Endothelial cell of umbilical vein (primary cell): ENCODE measurements around the gene C14orf132. TPM values are rescaled to one million over a fixed set of nuclear protein-coding genes. Genes with fewer than 3 reads are reported as not detected.

Source experiments
- BruUV-seq: library from RNA; stranded (reverse); fragments of 400-500 nt; replicated peaks from 2 replicates; lab custom pipeline; 2021; lab: Mats Ljungman, UMichigan
- CTCF ChIA-PET: fragments of 300-600, 350-600 bp; sonication (Branson Sonifier 250); formaldehyde crosslinking; loops from one replicate; lab custom pipeline; 2021; ENCODE audit warnings: antibody characterized with exemption, inconsistent platforms; lab: Charles Lee
- POLR2A ChIA-PET: fragments of 300-600, 350-600 bp; sonication (Branson Sonifier 250); formaldehyde crosslinking; loops from one replicate; lab custom pipeline; 2021; ENCODE audit warnings: antibody characterized with exemption, inconsistent platforms; lab: Charles Lee
- DNase-seq: peaks from one replicate; pipeline ENCODE4 v3.0.0-alpha.2; 2011; ENCODE audit warnings: low read depth, low spot score
- FAIRE-seq: peaks from 2 replicates; lab custom pipeline; 2011; peaks lifted over from hg19 to GRCh38; lab: Jason Lieb, UNC
- H2AFZ ChIP-seq: 2 replicates; pipeline ENCODE4 v1.6.0; 2012; ENCODE audit warnings: low read depth, low read length, control low read depth, inconsistent platforms
- H3K27ac ChIP-seq: 2 replicates; pipeline ENCODE4 v1.5.1; 2011; ENCODE audit warnings: low read depth, mild to moderate bottlenecking, control low read depth, low read length, moderate library complexity; ENCODE audit not compliant: insufficient read depth
- H3K27me3 ChIP-seq, 2 experiments: 2 replicates each; pipeline versions ENCODE4 v1.6.0 to v1.6.1; 2011; ENCODE audit warnings: low read length in 2 of 2, mixed read lengths in 1 of 2; ENCODE audit not compliant: control insufficient read depth in 2 of 2, insufficient read depth in 2 of 2
- H3K36me3 ChIP-seq, 2 experiments: 2 replicates in 1 of 2; 3 replicates in 1 of 2; pipeline ENCODE4 v1.5.1; 2011; ENCODE audit warnings: low read length in 2 of 2, mild to moderate bottlenecking in 1 of 2, moderate library complexity in 1 of 2; ENCODE audit not compliant: control insufficient read depth in 2 of 2, insufficient read depth in 2 of 2; ENCODE audit errors: extremely low read depth in 1 of 2
- H3K4me1 ChIP-seq: 3 replicates; pipeline ENCODE4 v1.5.1; 2011; ENCODE audit warnings: mild to moderate bottlenecking, low read length; ENCODE audit not compliant: control insufficient read depth, insufficient read depth; ENCODE audit errors: extremely low read depth
- H3K4me2 ChIP-seq: 2 replicates; pipeline ENCODE4 v1.6.1; 2011; ENCODE audit warnings: low read length, control low read depth, mixed read lengths; ENCODE audit not compliant: insufficient read depth
- H3K4me3 ChIP-seq, 3 experiments: fragments of 200-600 bp in 1 of 3; sonication (generic), shearing (Covaris generic) in 1 of 3; replicated peaks in 1 of 3; 2 replicates each; pipeline ENCODE4 v1.5.1; 2011 to 2016; ENCODE audit warnings: control low read depth in 3 of 3, low read length in 3 of 3, mild to moderate bottlenecking in 2 of 3, inconsistent platforms in 1 of 3, low read depth in 1 of 3, moderate library complexity in 1 of 3; ENCODE audit not compliant: insufficient read depth in 1 of 3
- H3K79me2 ChIP-seq: 2 replicates; pipeline ENCODE4 v1.6.0; 2012; ENCODE audit warnings: low read length, inconsistent platforms; ENCODE audit not compliant: control insufficient read depth, insufficient read depth
- H3K9ac ChIP-seq: replicated peaks from 2 replicates; pipeline ENCODE3; 2011; ENCODE audit warnings: low read length, control low read depth; ENCODE audit not compliant: insufficient read depth; ENCODE audit errors: extremely low read depth
- H3K9me1 ChIP-seq: replicated peaks from 3 replicates; pipeline ENCODE4 v1.6.0; 2011; ENCODE audit warnings: mild to moderate bottlenecking, low read length; ENCODE audit not compliant: control insufficient read depth, insufficient read depth; ENCODE audit errors: extremely low read depth
- H3K9me3 ChIP-seq: replicated peaks from 2 replicates; pipeline ENCODE4 v1.5.1; 2012; ENCODE audit warnings: low read length, inconsistent platforms; ENCODE audit not compliant: control insufficient read depth, insufficient read depth
- H4K20me1 ChIP-seq: replicated peaks from 2 replicates; pipeline ENCODE3; 2011; ENCODE audit warnings: mild to moderate bottlenecking, low read length; ENCODE audit not compliant: control insufficient read depth, insufficient read depth; ENCODE audit errors: extremely low read depth
- EZH2 ChIP-seq: IDR thresholded peaks from 2 replicates; pipeline ENCODE4 v1.6.1; 2012; ENCODE audit warnings: borderline replicate concordance, low read depth, mild to moderate bottlenecking, moderate library complexity, low read length, inconsistent platforms; ENCODE audit not compliant: severe bottlenecking
- FOS ChIP-seq: IDR thresholded peaks from 2 replicates; pipeline ENCODE4 v1.6.1; 2011; ENCODE audit warnings: mild to moderate bottlenecking, low read length, moderate library complexity, borderline replicate concordance; ENCODE audit not compliant: insufficient read depth
- GATA2 ChIP-seq: IDR thresholded peaks from 2 replicates; pipeline ENCODE4 v1.7.0; 2011; ENCODE audit warnings: low read depth, mild to moderate bottlenecking, moderate library complexity, mixed read lengths, low read length; ENCODE audit not compliant: insufficient read length, insufficient read depth
- JUN ChIP-seq: IDR thresholded peaks from 2 replicates; pipeline ENCODE4 v1.6.1; 2011; ENCODE audit warnings: borderline replicate concordance, low read depth; ENCODE audit not compliant: insufficient read length, insufficient read depth
- MAX ChIP-seq: IDR thresholded peaks from 2 replicates; pipeline ENCODE4 v1.6.1; 2011; ENCODE audit not compliant: insufficient read depth, insufficient read length
- MYC ChIP-seq: IDR thresholded peaks from one replicate; pipeline ENCODE4 v1.6.1; 2011; ENCODE audit warnings: mild to moderate bottlenecking, low read depth, low read length
- POLR2A ChIP-seq: IDR thresholded peaks from 2 replicates; pipeline ENCODE4 v1.6.1; 2012; ENCODE audit warnings: low read depth, mild to moderate bottlenecking, control low read depth, low read length
- POLR2AphosphoS5 ChIP-seq: IDR thresholded peaks from 2 replicates; pipeline ENCODE4 v1.6.1; 2012; ENCODE audit warnings: low read depth, mild to moderate bottlenecking, control low read depth, low read length, moderate library complexity; ENCODE audit not compliant: insufficient read depth
- dilution Hi-C: fragments of 300-500 bp; cut with MboI; formaldehyde crosslinking; loops from one replicate; pipeline ENCODE4 v1.15.0; 2019; ENCODE audit warnings: low sequenced_read_pairs; ENCODE audit not compliant: extremely low pct_ligation_motif_present
- intact Hi-C: fragments of 100-400 bp; cut with micrococcal nuclease; formaldehyde crosslinking; loops from one replicate; pipeline ENCODE4 v1.10.0; 2022
- polyA plus RNA-seq, 4 experiments: library from polyadenylated mRNA; depleted of rRNA in 3 of 4; stranded (reverse) in 3 of 4; unstranded in 1 of 4; fragments of >200 nt; gene quantifications; 2 replicates each; pipeline versions ENCODE4 v1.2.1 to v1.2.3, GENCODE V29; 2011 to 2012; ENCODE audit warnings: missing spikeins in 1 of 4
- total RNA-seq: library from RNA; stranded (reverse); gene quantifications from 2 replicates; pipeline ENCODE4 v1.2.3, GENCODE V29; 2021
- TF ChIP-seq, protein P1 (sequence below), 2 donors: IDR thresholded peaks; 1 replicate in 1 of 2; 2 replicates in 1 of 2; pipeline ENCODE4 v1.5.1; 2011; ENCODE audit warnings: low read length in 2 of 2, mild to moderate bottlenecking in 2 of 2, moderate library complexity in 2 of 2, control low read depth in 1 of 2, inconsistent platforms in 1 of 2, low read depth in 1 of 2; ENCODE audit not compliant: insufficient read depth in 1 of 2; ENCODE audit errors: extremely low read depth in 1 of 2

C14orf132 gene
- total and polyA plus RNA-seq, 2 donors (not counting 3 experiments of a cell fraction or from before 2014, with no cell fraction given) = 3.2 to 7.6 TPM

DNA sequence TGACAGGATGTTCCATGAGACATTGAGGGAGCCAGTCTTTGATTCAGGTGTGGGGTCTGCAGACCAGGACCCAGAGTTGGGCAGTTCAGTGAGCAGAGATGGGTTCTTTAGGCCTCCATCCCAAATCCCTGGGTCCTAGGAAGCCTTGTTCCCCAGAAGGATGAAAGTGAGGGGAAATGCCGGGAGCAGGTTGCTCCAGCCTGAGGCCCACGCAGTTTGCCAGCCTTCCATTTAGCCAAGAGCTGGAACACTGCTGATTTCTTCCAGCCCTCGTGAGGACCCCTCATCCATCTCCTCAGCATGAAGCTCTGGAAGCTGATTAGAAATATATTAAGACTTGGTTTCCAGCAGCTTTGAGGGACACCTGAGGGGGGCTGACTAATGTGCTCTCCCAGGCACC is 12.1 kb downstream of the C14orf132 start:
- H3K4me1 ChIP-seq = no peaks in the 10 kb centered on the region
- intact Hi-C loops (no loop called here), dilution Hi-C loops (no loop called here)
- no peaks in the 10 kb centered on the region for H3K36me3 ChIP-seq
- no peaks in the 10 kb centered on the region for H3K27me3 ChIP-seq
- H4K20me1 ChIP-seq = no peaks in the 10 kb centered on the region
- DNase-seq = no peak
- ChIA-PET POLR2A (no interaction called here), CTCF (no interaction called here)
- no peak overlapping the region for H3K9ac ChIP-seq
- no peak overlapping the region for H3K27ac ChIP-seq
- no peaks in the 10 kb centered on the region for H3K9me1 ChIP-seq
- no peak for TF ChIP-seq POLR2AphosphoS5
- TF ChIP-seq POLR2A = no peak
- no peak overlapping the region for H3K4me2 ChIP-seq
- H3K4me3 ChIP-seq = no peak overlapping the region
- no TSS peak for BruUV-seq
- H3K79me2 ChIP-seq = no peaks in the 10 kb centered on the region
- no peak for FAIRE-seq
- no peak overlapping the region for H2AFZ ChIP-seq
- H3K9me3 ChIP-seq = no peaks in the 10 kb centered on the region

GRCh38 chr14:96051642-96052540 is 12.7 kb downstream of the C14orf132 start:
- dilution Hi-C loops = no loop called here
- FAIRE-seq = no peak

More at GRCh38 chr14:96051642-96052540, 12.7 kb downstream of the C14orf132 start:
- CTCF ChIA-PET = no interaction called here
- no peak overlapping the region for H3K4me3 ChIP-seq
- no peak overlapping the region for H3K9ac ChIP-seq
- intact Hi-C loops = no loop called here
- no peak for TF ChIP-seq MAX
- no peak for TF ChIP-seq EZH2
- no peak for TF ChIP-seq MYC
- TF ChIP-seq, protein P1, sequence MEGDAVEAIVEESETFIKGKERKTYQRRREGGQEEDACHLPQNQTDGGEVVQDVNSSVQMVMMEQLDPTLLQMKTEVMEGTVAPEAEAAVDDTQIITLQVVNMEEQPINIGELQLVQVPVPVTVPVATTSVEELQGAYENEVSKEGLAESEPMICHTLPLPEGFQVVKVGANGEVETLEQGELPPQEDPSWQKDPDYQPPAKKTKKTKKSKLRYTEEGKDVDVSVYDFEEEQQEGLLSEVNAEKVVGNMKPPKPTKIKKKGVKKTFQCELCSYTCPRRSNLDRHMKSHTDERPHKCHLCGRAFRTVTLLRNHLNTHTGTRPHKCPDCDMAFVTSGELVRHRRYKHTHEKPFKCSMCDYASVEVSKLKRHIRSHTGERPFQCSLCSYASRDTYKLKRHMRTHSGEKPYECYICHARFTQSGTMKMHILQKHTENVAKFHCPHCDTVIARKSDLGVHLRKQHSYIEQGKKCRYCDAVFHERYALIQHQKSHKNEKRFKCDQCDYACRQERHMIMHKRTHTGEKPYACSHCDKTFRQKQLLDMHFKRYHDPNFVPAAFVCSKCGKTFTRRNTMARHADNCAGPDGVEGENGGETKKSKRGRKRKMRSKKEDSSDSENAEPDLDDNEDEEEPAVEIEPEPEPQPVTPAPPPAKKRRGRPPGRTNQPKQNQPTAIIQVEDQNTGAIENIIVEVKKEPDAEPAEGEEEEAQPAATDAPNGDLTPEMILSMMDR (IDR thresholded peaks at IDR 0.05; ENCODE audit: extremely low read depth in 1 of 2, insufficient read depth in 1 of 2, low read depth in 1 of 2, low read length in 2 of 2) = no peak
- TF ChIP-seq POLR2AphosphoS5 = no peak
- TF ChIP-seq JUN = no peak
- no peak for TF ChIP-seq GATA2
- TF ChIP-seq POLR2A = no peak
- TF ChIP-seq FOS = no peak
- H4K20me1 ChIP-seq = no peaks in the 10 kb centered on the region
- H3K36me3 ChIP-seq = no peaks in the 10 kb centered on the region
- H3K79me2 ChIP-seq = no peaks in the 10 kb centered on the region
- POLR2A ChIA-PET = no interaction called here
- no peaks in the 10 kb centered on the region for H3K9me3 ChIP-seq
- no peaks in the 10 kb centered on the region for H3K4me1 ChIP-seq
- no peaks in the 10 kb centered on the region for H3K27me3 ChIP-seq
- no peak overlapping the region for H3K4me2 ChIP-seq
- DNase-seq = no peak
- no peak overlapping the region for H2AFZ ChIP-seq
- no peaks in the 10 kb centered on the region for H3K9me1 ChIP-seq
- no TSS peak for BruUV-seq
- H3K27ac ChIP-seq = no peak overlapping the region
